Activated CD4-positive, alpha-beta T cell treated with anti-CD3 and anti-CD28 coated beads, Interleukin-2, amount 10 ng/mL, durations not matched to agents 7 days and 5 days (primary cell): ENCODE measurements around the gene GJB2. TPM values are rescaled to one million over a fixed set of nuclear protein-coding genes. Genes with fewer than 3 reads are reported as not detected.

ENCODE experiments used
- CTCF ChIA-PET: fragments of 350-600 bp; sonication (Branson Sonifier 250); formaldehyde crosslinking; loops from one replicate; lab custom pipeline; 2021; ENCODE audit warnings: antibody characterized with exemption; lab: Charles Lee
- POLR2A ChIA-PET: fragments of 350-600 bp; sonication (Branson Sonifier 250); formaldehyde crosslinking; loops from one replicate; lab custom pipeline; 2021; ENCODE audit warnings: antibody characterized with exemption; lab: Charles Lee
- DNase-seq: peaks from one replicate; pipeline ENCODE4 v3.0.0-alpha.2; 2020
- H3K27ac Mint-ChIP-seq: one replicate; pipeline ENCODE4 v1.8.0; 2021; ENCODE audit warnings: mild to moderate bottlenecking, moderate library complexity, mixed read lengths
- H3K27me3 Mint-ChIP-seq: one replicate; pipeline ENCODE4 v1.8.0; 2021; ENCODE audit warnings: mixed read lengths
- H3K36me3 Mint-ChIP-seq: one replicate; pipeline ENCODE4 v1.8.0; 2021; ENCODE audit warnings: low read depth, mixed read lengths
- H3K4me1 Mint-ChIP-seq: one replicate; pipeline ENCODE4 v1.8.0; 2021; ENCODE audit warnings: mixed read lengths
- H3K4me3 Mint-ChIP-seq: one replicate; pipeline ENCODE4 v1.8.0; 2021; ENCODE audit warnings: mild to moderate bottlenecking, moderate library complexity, mixed read lengths
- H3K9me3 Mint-ChIP-seq: one replicate; pipeline ENCODE4 v1.8.0; 2021; ENCODE audit warnings: mixed read lengths
- total RNA-seq, 2 experiments: library from RNA; stranded (reverse); gene quantifications; one replicate each; pipeline ENCODE4 v1.2.3, GENCODE V29; 2021

Gene GJB2
- total RNA-seq, 2 experiments from 2014 or later = 5.4 to 5.6 TPM

DNA sequence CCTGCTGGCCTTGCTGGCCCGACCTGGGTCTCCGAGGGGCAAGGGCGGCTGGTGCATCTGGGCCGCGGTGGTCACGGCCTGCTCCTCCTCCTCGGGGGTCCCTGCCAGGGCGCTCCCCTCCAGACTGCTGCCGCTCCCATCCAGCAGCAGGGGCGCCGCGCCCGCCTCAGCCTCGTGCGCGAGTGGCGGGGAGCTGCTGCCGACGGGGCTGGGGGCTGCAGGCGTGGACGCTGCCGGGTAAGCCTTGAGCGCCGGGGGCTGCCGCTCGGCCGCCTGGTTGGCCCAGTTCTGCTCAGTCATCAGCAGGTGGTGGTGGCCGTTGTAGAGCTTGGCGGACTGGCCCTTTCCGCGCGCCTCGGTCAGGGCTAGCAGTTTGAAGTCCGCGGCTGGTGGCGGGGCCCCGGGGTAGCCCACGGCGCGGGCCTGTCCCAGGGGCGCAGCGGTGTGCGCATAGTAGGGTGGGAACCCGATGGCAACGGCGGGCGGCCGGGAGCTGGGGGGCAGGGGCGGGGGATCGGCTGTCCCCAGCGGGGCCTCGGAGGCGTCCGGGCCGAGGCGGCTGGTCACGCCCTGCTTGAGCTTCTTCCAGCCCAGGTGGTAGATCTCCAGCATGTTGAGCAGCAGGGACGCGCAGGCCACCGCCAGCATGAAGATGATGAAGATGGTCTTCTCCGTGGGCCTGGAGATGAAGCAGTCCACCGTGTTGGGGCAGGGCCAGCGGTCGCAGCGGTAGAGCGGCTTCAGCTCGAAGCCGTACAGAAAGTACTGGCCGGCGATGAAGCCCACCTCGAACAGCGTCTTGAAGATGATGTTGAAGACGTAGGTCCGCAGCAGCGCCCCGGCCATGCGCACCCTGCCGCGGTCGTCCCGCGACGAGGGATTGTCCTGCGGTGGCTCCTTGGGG is 50.5 kb downstream of the GJB2 start:
- H3K4me1 Mint-ChIP-seq = peaks cover 3% of the 10 kb centered on the region
- POLR2A ChIA-PET = no interaction called here
- H3K27ac Mint-ChIP-seq = no peak overlapping the region
- DNase-seq = no peak
- CTCF ChIA-PET = interaction anchor here (1.0 kb wide), 1 partner anchor 11 kb away, joined by 5 read pairs; no protein-coding TSS in a partner anchor
- peaks cover 60% of the 10 kb centered on the region for H3K27me3 Mint-ChIP-seq
- peaks cover 1% of the 10 kb centered on the region for H3K36me3 Mint-ChIP-seq
- no peaks in the 10 kb centered on the region for H3K9me3 Mint-ChIP-seq
- H3K4me3 Mint-ChIP-seq = no peak overlapping the region

DNA sequence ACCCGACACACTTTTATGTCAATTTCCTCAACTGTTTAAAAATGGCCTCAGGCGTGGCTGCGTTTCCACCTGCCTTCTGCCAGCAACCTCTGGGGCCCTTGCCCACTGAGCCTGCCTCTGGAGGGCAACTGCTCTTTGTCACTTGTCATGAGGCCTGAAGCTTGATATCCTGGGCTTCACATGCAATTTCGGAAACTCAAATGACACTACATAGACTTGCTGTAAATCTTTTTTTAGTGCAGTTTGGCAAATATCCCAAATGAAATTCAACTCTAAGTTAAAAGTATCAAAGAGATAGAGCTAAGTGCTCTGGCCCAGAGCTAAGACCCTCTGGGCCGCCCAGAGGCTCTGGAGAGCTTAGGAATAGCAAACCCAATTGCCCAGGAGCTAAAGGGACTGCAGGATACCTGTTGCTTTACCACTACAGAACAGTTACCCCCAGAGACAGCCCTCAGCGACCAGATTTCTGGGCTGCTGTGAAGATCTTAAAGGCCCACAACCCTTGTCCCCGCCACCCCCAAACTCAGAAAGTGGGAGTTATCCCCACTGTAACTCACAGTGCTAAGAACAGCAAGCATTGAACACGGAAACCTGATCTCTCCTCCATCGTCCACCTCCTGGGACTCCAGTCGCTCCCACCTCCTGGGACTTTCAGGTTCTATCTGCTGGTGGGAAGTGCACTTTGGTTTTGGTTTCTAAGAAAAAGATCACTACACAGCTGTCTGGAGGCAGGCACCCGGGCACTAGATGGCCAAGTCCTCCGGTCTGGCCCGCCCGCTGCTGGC is 51.3 kb downstream of the GJB2 start:
- H3K9me3 Mint-ChIP-seq = no peaks in the 10 kb centered on the region
- peaks cover 62% of the 10 kb centered on the region for H3K27me3 Mint-ChIP-seq
- CTCF ChIA-PET = no interaction called here
- no peak for DNase-seq
- POLR2A ChIA-PET = no interaction called here
- no peak overlapping the region for H3K4me3 Mint-ChIP-seq
- no peak overlapping the region for H3K27ac Mint-ChIP-seq
- peaks cover 1% of the 10 kb centered on the region for H3K36me3 Mint-ChIP-seq
- peaks cover 7% of the 10 kb centered on the region for H3K4me1 Mint-ChIP-seq

DNA sequence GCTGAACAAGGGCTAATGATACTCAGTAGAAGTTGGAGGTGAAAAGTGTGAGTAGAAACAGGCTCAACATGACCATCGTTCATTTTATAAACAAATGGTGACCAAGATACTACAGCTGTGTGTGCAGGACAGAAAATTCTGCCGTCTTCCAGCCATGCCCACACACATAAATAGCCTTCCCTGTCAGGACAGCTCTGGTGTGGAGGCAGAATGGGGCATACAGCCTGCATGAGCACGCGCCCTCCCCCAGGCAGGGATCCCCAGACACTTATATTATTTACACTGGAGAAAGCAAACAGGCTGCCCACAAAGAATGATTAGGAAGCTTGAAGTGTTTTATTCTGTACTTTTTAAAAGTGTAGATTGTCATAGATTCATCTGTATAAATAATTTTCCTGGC is 52.3 kb downstream of the GJB2 start:
- no peak for DNase-seq
- no peaks in the 10 kb centered on the region for H3K9me3 Mint-ChIP-seq
- H3K36me3 Mint-ChIP-seq = peaks cover 1% of the 10 kb centered on the region
- no peak overlapping the region for H3K27ac Mint-ChIP-seq
- POLR2A ChIA-PET = no interaction called here
- peaks cover 63% of the 10 kb centered on the region for H3K27me3 Mint-ChIP-seq
- CTCF ChIA-PET = no interaction called here
- H3K4me3 Mint-ChIP-seq = no peak overlapping the region
- peaks cover 7% of the 10 kb centered on the region for H3K4me1 Mint-ChIP-seq

DNA sequence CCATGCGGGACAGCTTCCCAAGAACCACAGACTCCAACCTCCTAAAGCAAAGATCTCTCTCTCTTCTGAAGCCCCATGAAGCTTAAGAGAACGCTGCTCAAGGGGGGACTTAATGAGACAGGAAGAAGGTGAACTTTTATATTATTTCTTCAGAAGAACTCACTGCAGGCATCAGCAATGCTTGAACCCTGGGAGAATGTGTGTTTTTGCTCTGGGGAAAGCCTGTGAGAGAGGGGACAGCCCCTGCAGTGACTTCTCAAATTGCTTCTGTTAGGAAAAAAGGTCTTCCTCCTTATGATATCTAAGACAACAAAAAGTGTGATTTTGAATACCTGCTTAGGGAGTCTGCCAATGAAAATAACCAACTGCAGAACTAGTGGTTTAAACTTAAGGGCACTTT is 54.9 kb downstream of the GJB2 start:
- Mint-ChIP-seq H3K9me3 (no peaks in the 10 kb centered on the region), H3K4me3 (no peak overlapping the region), H3K27ac (no peak overlapping the region), H3K36me3 (no peaks in the 10 kb centered on the region), H3K4me1 (peaks cover 7% of the 10 kb centered on the region), H3K27me3 (peaks cover 56% of the 10 kb centered on the region)
- ChIA-PET CTCF (interaction anchor here (0.6 to 1.4 kb wide), 3 partner anchors 10 to 195 kb away, joined by 3 read pairs; no protein-coding TSS in a partner anchor), POLR2A (no interaction called here)
- DNase-seq = no peak

Other genes starting within 250 kb of the GJB2 start
- gene ZMYM2, start 234.2 kb downstream of the GJB2 start, total RNA-seq = 10 to 100 TPM; 41.5 to 46.7 TPM
- under 1 TPM; 0.05 to 0.10 TPM for gene GJA3, start 31.9 kb downstream of the GJB2 start, total RNA-seq
- 1 to 10 TPM; 4.7 to 6.1 TPM for gene GJB6, start 39.4 kb upstream of the GJB2 start, total RNA-seq